K562 (cell line): Measurements from ENCODE around the gene MFSD6. TPM values are rescaled to one million over a fixed set of nuclear protein-coding genes. Genes with fewer than 3 reads are reported as not detected.

Source experiments
- NFIX ChIP-seq: fragments of 250-450 bp; sonication (Bioruptor Pico); IDR thresholded peaks from 2 replicates; pipeline ENCODE4 v1.4.0; 2020; ENCODE audit warnings: low read depth, mild to moderate bottlenecking, moderate library complexity
- PREB ChIP-seq: sonication (generic); formaldehyde crosslinking; IDR thresholded peaks from 2 replicates; pipeline ENCODE4 v1.8.1; 2023; ENCODE audit warnings: mild to moderate bottlenecking, missing genetic modification reagents
- SMC3 ChIP-seq: conservative IDR thresholded peaks from 2 replicates; pipeline ENCODE4 v1.6.1; 2011; ENCODE audit warnings: low read depth, low read length, improper control_type of control experiment; ENCODE audit not compliant: insufficient read depth
- TRIM24 ChIP-seq, 2 experiments: fragments of 450-650 bp; IDR thresholded peaks; 2 replicates each; pipeline ENCODE4 v1.6.1; 2016
- TRIM28 ChIP-seq: fragments of 450-650 bp; IDR thresholded peaks from 2 replicates; pipeline ENCODE4 v1.6.1; 2017
- YBX1 ChIP-seq: fragments of 450-650 bp; IDR thresholded peaks from 2 replicates; pipeline ENCODE4 v1.7.1; 2016; ENCODE audit warnings: mild to moderate bottlenecking
- ZFP91 ChIP-seq: sonication (generic); formaldehyde crosslinking; IDR thresholded peaks from 2 replicates; pipeline ENCODE4 v1.8.0; 2022; ENCODE audit warnings: mild to moderate bottlenecking, missing genetic modification reagents
- ZMIZ1 ChIP-seq, 2 experiments: fragments of 150-350 bp in 1 of 2; IDR thresholded peaks; 2 replicates each; pipeline ENCODE4 v1.6.1; 2012 to 2016; ENCODE audit warnings: low read depth in 2 of 2, low read length in 2 of 2, mild to moderate bottlenecking in 1 of 2, moderate library complexity in 1 of 2
- ZSCAN29 ChIP-seq: fragments of 450-650 bp; IDR thresholded peaks from 2 replicates; pipeline ENCODE4 v1.6.1; 2017
- polyA plus RNA-seq, 8 experiments: library from polyadenylated mRNA; depleted of rRNA in 4 of 8; stranded (reverse) in 5 of 8; unstranded in 3 of 8; fragments of >200 nt; fragmentation: Nextera tagmentation in 2 of 8; fragmentation: Illumina TruSeq in 1 of 8; extraction: Ambion mirVana in 2 of 8; extraction: Trizol in 1 of 8; gene quantifications; 2 replicates each; pipeline versions ENCODE4 v1.2.1 to v1.2.3, GENCODE V29; 2011 to 2014; ENCODE audit warnings: inconsistent platforms in 1 of 8, missing spikeins in 1 of 8
- total RNA-seq, 7 experiments: library from RNA; depleted of rRNA in 6 of 7; stranded (reverse); fragments of >200 nt in 6 of 7; fragmentation: Illumina TruSeq in 2 of 7; extraction: Trizol in 2 of 7; gene quantifications; 2 replicates each; pipeline versions ENCODE4 v1.2.1 to v1.2.3, GENCODE V29; 2011 to 2021; ENCODE audit warnings: low replicate concordance in 1 of 7

Gene MFSD6
- total and polyA plus RNA-seq, 9 of the 15 experiments (the other 6 are each of a cell fraction or from before 2014, with no cell fraction given) = 1.1 to 7.9 (median 4.4) TPM

- TF ChIP-seq ZMIZ1 (IDR thresholded peaks at IDR 0.05; ENCODE audit: low read depth in 2 of 2, low read length in 2 of 2) (no peak), SMC3 (no peak), NFIX (CRISPR knock-in tag) (no peak), PREB (CRISPR knock-in tag) (no peak), ZFP91 (CRISPR knock-in tag) (no peak), TRIM24 (IDR thresholded peaks at IDR 0.05) (no peak), TRIM28 (no peak), YBX1 (no peak), ZSCAN29 (no peak)
Observed at GRCh38 chr2:190443778-190444481, 35.8 kb downstream of the MFSD6 start (continued).
